Erythroblast (primary cell): Measurements from ENCODE around the gene C10orf120.

Source experiments
- GATA1 ChIP-seq: IDR thresholded peaks from 2 replicates; pipeline ENCODE4 v1.6.1; 2011; ENCODE audit warnings: low read depth, mild to moderate bottlenecking, control low read depth, low read length, moderate library complexity
- POLR2A ChIP-seq: IDR thresholded peaks from 2 replicates; pipeline ENCODE4 v1.6.1; 2011; ENCODE audit warnings: mild to moderate bottlenecking, low read length

- no peak for TF ChIP-seq POLR2A
- TF ChIP-seq GATA1 = no peak
These were observed 24.4 kb downstream of the C10orf120 start for GRCh38 chr10:122675278-122675677.
